GM12874 (cell line): ENCODE data around the gene ITLN2.
A peak's percentile ranks its signal among the peaks of the same experiment; 100 is the strongest.

Source experiments
- TF ChIP-seq, protein P1 (sequence below): IDR thresholded peaks from 2 replicates; pipeline ENCODE4 v1.5.1; 2011; ENCODE audit warnings: low read depth, mild to moderate bottlenecking, control low read depth, low read length, moderate library complexity; ENCODE audit not compliant: insufficient read depth

The ITLN2 gene

DNA sequence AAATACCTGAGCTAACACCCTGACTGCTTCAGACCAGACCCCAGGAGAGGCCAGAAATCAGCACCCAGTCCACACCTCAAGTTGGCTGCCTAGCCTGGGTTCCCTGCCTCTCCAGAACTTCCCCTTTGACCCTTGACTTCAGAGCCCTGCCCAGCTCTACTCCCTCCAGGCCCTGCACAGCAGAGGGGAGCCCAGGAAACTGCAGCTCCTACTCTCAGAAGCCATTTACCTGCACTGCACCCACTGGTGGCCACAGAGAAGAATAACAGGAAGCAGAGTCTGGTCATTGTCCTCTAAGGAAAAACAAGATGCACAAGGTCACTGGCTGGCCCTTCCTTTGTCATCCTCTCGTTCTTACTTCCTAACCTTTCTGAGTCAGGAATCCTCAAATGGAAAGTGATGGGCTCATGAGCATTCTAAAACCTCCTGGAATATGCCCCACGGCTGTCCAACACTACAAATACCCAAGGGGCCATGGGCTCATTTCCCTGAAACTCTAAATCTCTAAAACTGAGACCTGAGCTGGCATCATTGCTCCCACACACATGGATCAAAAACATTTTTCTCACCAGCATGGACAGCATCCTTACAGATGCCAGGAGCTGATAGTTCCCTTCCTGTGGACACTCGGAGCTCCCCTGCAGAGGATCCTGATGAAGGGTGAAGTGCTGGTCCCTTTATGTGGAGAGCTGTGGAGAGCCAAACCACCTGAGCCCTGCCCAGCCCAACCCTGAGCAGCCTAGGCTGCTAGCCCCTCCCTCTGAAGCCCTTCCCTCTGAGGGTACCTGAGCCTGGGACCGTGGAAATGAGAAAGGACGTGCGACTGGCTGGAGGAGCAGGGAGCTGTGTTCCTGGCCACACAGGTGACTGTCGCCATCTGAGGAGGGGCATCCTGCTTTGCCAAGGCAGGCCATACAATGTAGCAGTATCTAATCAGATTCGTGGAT, at the start of gene ITLN2:
Gene ITLN2 (minus strand): TSS at position 652 of the 947 bp plus-strand sequence. CDS start 68 bp downstream, at position 584.
- TF ChIP-seq, protein P1, sequence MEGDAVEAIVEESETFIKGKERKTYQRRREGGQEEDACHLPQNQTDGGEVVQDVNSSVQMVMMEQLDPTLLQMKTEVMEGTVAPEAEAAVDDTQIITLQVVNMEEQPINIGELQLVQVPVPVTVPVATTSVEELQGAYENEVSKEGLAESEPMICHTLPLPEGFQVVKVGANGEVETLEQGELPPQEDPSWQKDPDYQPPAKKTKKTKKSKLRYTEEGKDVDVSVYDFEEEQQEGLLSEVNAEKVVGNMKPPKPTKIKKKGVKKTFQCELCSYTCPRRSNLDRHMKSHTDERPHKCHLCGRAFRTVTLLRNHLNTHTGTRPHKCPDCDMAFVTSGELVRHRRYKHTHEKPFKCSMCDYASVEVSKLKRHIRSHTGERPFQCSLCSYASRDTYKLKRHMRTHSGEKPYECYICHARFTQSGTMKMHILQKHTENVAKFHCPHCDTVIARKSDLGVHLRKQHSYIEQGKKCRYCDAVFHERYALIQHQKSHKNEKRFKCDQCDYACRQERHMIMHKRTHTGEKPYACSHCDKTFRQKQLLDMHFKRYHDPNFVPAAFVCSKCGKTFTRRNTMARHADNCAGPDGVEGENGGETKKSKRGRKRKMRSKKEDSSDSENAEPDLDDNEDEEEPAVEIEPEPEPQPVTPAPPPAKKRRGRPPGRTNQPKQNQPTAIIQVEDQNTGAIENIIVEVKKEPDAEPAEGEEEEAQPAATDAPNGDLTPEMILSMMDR = peak; percentile 91

DNA sequence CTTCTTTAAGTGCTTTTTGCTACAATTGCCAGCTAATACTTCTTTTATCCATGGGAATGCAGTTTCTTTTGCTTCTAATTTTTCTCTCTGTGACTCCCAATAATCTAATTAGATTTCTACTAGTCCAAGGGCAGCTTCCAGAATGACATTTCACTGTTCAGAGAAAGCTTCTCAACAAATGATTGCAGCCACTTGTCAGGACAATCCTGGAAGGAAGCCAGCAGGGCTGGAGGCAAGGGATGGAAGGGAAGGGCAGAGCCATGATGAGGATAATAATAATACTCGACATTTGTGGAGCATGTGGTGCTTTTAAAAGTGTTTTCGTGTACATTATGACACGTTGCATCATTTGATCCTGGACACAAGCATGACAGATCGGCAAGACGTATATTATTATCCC, 46.9 kb upstream of the ITLN2 start:
- TF ChIP-seq, protein P1 = no peak

DNA sequence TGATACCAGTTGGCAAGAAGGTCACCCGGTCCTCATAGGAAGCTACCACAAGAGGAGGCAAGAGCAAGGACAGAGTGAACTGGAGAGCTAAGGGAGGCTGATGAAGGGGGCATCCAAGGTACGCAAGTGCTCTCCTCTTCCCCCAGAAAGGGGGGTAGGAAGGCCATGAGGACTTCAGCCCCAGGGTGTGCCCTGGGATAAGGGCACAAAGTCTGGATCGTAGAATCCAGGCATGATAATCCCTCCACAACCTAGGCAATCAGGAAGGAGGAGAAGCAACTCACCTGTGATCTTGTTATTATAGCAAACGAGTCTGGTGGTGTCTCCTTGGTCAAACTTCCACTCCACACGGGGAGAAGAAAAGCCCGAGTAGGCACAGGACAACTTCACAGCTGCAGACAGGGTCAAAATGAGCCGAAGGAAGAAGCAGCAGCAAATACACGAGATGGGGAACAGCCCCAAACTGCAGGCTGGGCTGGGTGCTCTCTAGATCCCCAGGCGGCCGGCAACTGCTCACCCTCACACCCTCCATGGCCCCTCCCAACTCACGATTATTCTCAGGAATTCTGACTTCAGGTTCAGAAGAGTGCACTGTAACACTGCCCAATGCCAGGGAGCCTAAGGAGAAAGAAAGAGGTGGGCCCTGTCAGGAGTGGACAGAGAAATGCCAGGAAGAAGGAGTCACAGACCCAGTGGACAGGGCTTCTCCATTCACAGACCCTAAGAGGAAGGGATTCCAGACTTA, 46.3 kb upstream of the ITLN2 start:
- TF ChIP-seq, protein P1 = no peak

DNA sequence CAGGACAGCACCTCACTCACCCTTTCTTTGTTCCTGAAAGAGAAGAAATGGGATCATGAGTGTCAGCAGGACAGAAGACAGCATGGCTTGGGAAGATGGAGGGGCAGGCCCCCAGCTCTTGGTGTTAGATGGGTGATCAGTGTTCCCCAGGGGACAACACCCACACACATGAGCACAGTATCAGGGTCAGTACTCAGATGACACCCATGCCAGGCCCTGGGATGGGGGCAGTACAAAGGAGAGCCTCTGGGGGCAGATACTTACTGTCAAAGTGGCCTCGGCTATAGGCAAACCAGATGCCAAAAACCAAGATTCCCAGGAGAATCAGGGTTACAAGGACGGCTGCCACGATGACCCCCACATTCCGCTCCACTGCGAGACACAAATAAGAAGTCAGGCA, 44.8 kb upstream of the ITLN2 start:
- TF ChIP-seq, protein P1 = no peak

DNA sequence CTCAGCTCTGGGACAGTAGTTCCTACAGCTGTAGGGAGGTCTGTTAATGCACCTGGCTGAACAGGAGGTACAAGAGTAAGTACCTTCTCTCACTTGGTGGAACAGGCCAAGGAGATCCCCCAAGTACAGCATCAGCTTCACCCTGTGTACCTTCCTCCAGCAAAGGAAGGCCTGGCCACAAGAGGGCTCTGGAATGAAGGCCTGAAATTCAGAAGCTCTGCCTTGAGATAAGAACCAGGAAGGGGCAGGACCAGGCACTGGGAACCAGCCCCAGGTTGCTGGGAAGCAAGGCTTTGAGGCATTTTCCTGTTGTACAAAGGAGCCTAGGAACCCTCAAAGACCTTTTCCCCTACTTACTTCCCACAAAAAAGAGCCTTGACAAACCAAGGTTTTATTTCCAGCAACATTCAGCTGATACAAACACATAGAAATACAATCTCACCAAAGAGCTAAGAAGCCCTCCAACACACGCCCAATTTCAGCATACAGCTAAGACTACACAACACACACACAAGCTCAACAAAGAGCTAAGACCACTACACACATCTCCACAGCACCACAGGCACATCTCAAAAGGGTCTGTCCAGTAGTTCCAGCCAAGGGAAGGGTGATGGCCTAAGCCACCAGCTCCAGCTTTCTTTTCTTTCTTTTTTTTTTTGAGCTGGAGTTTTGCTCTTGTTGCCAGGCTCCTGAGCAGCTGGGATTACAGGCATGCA, 42.9 kb upstream of the ITLN2 start:
- TF ChIP-seq, protein P1 = peak; percentile 63

DNA sequence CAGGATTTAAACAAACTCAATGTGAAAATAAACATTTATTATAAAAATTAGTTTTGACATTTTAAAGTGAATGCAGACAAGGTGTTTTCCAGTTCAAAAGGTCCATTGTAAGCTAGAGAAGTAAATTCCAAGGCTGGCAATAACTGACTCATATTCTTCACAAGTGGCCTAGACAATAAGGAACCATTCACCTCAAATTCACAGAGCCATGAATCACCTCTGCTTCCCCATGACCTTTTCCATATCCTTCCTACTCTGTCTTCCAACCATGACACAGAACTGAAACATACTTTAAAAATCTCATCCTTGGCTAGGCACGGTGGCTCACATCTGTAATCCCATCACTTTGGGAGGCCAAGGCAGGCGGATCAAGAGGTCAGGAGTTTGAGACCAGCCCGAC, 41.6 kb upstream of the ITLN2 start:
- TF ChIP-seq, protein P1 = no peak
